Vein endothelial cell (primary cell): ENCODE measurements around the gene SYT15. TPM values are rescaled to one million over a fixed set of nuclear protein-coding genes. Genes with fewer than 3 reads are reported as not detected.

Experiments used
- total RNA-seq: library from RNA; depleted of rRNA; stranded (reverse); fragments of >200 nt; gene quantifications from 2 replicates; pipeline ENCODE4 v1.2.3, GENCODE V29; 2012

Gene SYT15
- 0.10 and 0.65 TPM in 2 replicates for total RNA-seq

GRCh38 chr10:46578474-46579178 lies at the start of gene SYT15:
Gene SYT15, plus strand, starts transcription at chr10:46579128. Its CDS starts 41 bp downstream, at chr10:46579169.

GRCh38 chr10:46556515-46557318 lies 22.2 kb upstream of the SYT15 start, which contains the start of gene GPRIN2:
Gene GPRIN2, minus strand, starts transcription at chr10:46556658. Its CDS starts 5,922 bp downstream, at chr10:46550736.

Other genes starting within 250 kb of the SYT15 start
- 0.19 TPM in 1 of 2 replicates, not detected in the other for gene ANXA8L1, start 203.4 kb upstream of the SYT15 start, total RNA-seq
- not detected in 2 replicates for gene NPY4R, start 113.2 kb upstream of the SYT15 start, total RNA-seq
- not detected in 2 replicates for gene GPRIN2, start 22.5 kb upstream of the SYT15 start, total RNA-seq